ENCODE measurements around the gene RHBG. TPM values are rescaled to one million over a fixed set of nuclear protein-coding genes. Genes with fewer than 3 reads are reported as not detected.

RHBG gene
- total and polyA plus RNA-seq, 2 experiments from 2014 or later: 3.3 to 11.9 TPM

DNA sequence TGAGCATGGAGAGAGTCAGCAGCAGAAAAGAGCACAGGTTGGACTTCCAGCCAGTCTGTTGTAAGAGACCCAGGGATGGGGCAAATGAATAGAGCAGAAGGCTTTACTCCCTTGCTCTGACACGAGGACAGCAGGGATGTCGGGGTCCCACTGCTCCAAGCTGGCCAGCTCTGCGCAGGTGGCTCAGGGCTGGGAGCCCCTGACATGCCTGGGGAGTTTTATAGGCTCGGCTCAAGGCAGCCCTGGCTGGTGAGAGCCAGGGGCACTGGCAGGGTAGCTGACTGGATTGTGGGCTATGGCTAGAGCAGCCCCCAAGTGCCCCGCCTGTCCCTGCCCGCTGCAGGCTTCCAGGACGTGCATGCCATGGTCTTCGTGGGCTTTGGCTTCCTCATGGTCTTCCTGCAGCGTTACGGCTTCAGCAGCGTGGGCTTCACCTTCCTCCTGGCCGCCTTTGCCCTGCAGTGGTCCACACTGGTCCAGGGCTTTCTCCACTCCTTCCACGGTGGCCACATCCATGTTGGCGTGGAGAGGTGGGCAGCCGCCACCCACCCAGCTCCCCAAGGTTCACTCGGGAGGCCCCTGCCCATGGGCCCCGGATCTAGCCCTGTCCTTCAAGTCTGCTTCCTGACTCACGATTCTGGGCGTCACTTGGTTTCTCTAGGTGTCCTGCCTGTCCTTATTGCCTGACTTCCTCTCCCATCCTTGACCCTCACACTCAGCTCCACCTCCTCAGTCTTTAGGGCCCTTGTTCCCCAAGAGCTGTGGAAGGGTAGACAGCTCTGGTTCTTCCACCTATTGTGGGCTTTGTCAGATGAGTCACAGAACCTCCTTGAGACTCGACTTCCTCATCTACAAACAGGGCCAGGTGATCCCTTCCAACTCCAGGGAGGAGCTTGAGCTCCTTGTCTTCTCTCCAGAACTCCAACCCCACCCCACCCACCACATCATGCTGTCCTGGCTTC, 8.2 kb downstream of the RHBG start:
- Histone ChIP-seq H3K4me3 (no peak overlapping the region), H3K36me3 (replicated peaks; ENCODE audit: insufficient read depth, low read depth) (no peaks in the 10 kb centered on the region), H3K9me2 (replicated peaks; ENCODE audit: insufficient read depth) (no peaks in the 10 kb centered on the region), H3K4me1 (ENCODE audit: insufficient read depth) (peaks cover 17% of the 10 kb centered on the region), H3K27ac (no peak overlapping the region), H4K20me1 (ENCODE audit: insufficient read depth, poor library complexity, severe bottlenecking) (no peaks in the 10 kb centered on the region), H3K27me3 (no peaks in the 10 kb centered on the region), H3K9me3 (ENCODE audit: low read depth) (no peaks in the 10 kb centered on the region), H2AFZ (no peak overlapping the region), H3K4me2 (no peak overlapping the region), H3K79me2 (no peaks in the 10 kb centered on the region)
- WGBS (ENCODE audit: low lambda C conversion rate, missing lambda C conversion rate): 91% methylated on average over 20 of the region's 20 CpGs
- DNase-seq (ENCODE audit: low spot score): no peak
- TF ChIP-seq CTCF (IDR thresholded peaks at IDR 0.05; ENCODE audit: poor library complexity) (no peak), EZH2phosphoT487 (IDR thresholded peaks at IDR 0.05; ENCODE audit: low read depth, severe bottlenecking, unreplicated experiment) (no peak), EZH2 (IDR thresholded peaks at IDR 0.05; ENCODE audit: borderline replicate concordance) (no peak)

DNA sequence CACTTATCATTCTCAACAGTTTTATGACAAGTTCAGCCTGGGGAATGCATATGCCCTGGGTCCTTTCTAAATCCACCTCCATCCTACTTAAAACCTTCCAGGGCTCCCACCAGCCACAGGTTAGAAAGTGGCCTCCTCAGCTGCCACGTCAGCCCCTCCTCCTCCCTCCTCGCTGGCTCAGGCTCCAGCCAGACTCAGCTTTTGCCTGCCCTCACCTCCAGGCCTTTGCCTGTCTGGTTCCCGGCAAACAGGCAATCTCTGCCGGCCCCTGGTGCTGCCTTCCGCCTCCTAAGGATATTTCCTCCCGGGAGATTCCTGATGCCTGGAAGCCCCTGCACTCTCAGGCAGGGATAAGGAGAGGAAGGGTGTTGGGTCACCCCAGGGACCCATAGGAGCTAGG, 9.5 kb downstream of the RHBG start:
- H3K79me2 ChIP-seq: no peaks in the 10 kb centered on the region
- DNase-seq (ENCODE audit: low spot score): no peak
- no peaks in the 10 kb centered on the region for H3K27me3 ChIP-seq
- H3K9me3 ChIP-seq (ENCODE audit: low read depth): no peaks in the 10 kb centered on the region
- no peak overlapping the region for H2AFZ ChIP-seq
- H3K36me3 ChIP-seq (replicated peaks; ENCODE audit: insufficient read depth, low read depth): no peaks in the 10 kb centered on the region
- H3K4me1 ChIP-seq (ENCODE audit: insufficient read depth): peaks cover 13% of the 10 kb centered on the region
- no peak for TF ChIP-seq CTCF (IDR thresholded peaks at IDR 0.05; ENCODE audit: poor library complexity)
- 53% methylated on average over 6 of the region's 6 CpGs for WGBS (ENCODE audit: low lambda C conversion rate, missing lambda C conversion rate)
- H3K4me2 ChIP-seq: no peak overlapping the region
- no peaks in the 10 kb centered on the region for H4K20me1 ChIP-seq (ENCODE audit: insufficient read depth, poor library complexity, severe bottlenecking)
- no peaks in the 10 kb centered on the region for H3K9me2 ChIP-seq (replicated peaks; ENCODE audit: insufficient read depth)
- no peak overlapping the region for H3K4me3 ChIP-seq
- no peak overlapping the region for H3K27ac ChIP-seq

DNA sequence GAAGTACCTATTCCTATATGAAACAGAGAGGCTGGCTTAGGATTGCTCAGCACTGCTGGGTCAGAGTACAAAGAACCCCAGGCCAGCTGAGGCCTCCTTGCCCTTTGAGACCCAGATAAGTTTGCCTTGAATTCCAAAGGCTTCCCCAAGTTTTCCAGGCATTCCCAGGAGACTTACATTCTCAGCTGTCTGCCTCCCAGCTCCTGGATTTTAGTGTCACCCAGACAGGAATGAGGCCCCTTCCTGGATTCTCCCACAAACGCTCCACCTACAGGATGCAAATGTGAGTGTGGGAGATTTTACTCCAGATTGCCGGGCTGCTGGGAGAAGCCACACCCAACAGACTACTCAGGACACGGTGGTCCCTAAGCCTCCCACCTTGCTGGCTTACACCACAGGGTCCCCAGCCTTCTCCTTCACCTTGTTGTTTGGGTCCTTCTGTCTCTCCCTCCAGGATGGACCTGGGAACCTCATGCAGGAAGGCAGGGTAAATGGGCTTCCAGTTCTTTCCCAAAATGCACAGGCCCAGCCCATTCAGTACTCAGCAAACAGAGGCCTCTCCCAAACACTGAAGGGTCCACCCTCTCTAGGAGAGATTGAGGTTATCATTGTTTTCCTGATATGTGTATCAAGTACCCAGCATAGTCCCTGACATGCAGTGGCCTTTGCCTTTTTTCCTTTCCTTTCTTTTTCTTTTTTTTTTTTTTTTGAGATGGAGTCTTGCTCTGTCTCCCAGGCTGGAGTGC, 10.6 kb downstream of the RHBG start:
- Histone ChIP-seq H3K4me2 (no peak overlapping the region), H3K4me3 (no peak overlapping the region)

More for the DNA sequence above, 10.6 kb downstream of the RHBG start:
- Histone ChIP-seq H3K9me2 (replicated peaks; ENCODE audit: insufficient read depth) (no peaks in the 10 kb centered on the region), H4K20me1 (ENCODE audit: insufficient read depth, poor library complexity, severe bottlenecking) (no peaks in the 10 kb centered on the region), H3K79me2 (no peaks in the 10 kb centered on the region), H3K9me3 (ENCODE audit: low read depth) (no peaks in the 10 kb centered on the region), H3K27me3 (no peaks in the 10 kb centered on the region), H3K27ac (peak overlapping the region; percentile 26), H3K4me1 (ENCODE audit: insufficient read depth) (peaks cover 9% of the 10 kb centered on the region), H3K36me3 (replicated peaks; ENCODE audit: insufficient read depth, low read depth) (no peaks in the 10 kb centered on the region), H2AFZ (no peak overlapping the region)
- TF ChIP-seq EZH2phosphoT487 (IDR thresholded peaks at IDR 0.05; ENCODE audit: low read depth, severe bottlenecking, unreplicated experiment): no peak
- TF ChIP-seq CTCF (IDR thresholded peaks at IDR 0.05; ENCODE audit: poor library complexity): no peak
- TF ChIP-seq EZH2 (IDR thresholded peaks at IDR 0.05; ENCODE audit: borderline replicate concordance): no peak
- WGBS (ENCODE audit: low lambda C conversion rate, missing lambda C conversion rate): 15% methylated on average over 3 of the region's 3 CpGs
- peak; percentile 57 for DNase-seq (ENCODE audit: low spot score)

Data from hepatocyte (in vitro differentiated cells).